AG04449 (cell line): ENCODE data around the gene C8A.

Experiments used
- CTCF ChIA-PET: fragments of 350-600 bp; formaldehyde crosslinking; extraction: SDS; loops from one replicate; lab custom pipeline; 2021; ENCODE audit warnings: antibody characterized with exemption; lab: Yijun Ruan, JAX
- POLR2A ChIA-PET: fragments of 400-600, 350-600 bp; formaldehyde crosslinking; extraction: SDS; loops from one replicate; lab custom pipeline; 2020; ENCODE audit warnings: antibody characterized with exemption, inconsistent platforms; lab: Yijun Ruan, JAX
- DNase-seq: peaks from one replicate; pipeline ENCODE4 v3.0.0-alpha.2; 2010; ENCODE audit warnings: low read depth, low spot score
- H3K4me3 ChIP-seq: 2 replicates; pipeline ENCODE4 v1.5.1; 2011; ENCODE audit warnings: low read depth, mild to moderate bottlenecking, control low read depth, low read length
- CTCF ChIP-seq: IDR thresholded peaks from one replicate; pipeline ENCODE4 v1.5.1; 2011; ENCODE audit warnings: mild to moderate bottlenecking, moderate library complexity, low read length, control low read depth, inconsistent platforms; ENCODE audit not compliant: insufficient read depth; ENCODE audit errors: missing control alignments

C8A gene

DNA sequence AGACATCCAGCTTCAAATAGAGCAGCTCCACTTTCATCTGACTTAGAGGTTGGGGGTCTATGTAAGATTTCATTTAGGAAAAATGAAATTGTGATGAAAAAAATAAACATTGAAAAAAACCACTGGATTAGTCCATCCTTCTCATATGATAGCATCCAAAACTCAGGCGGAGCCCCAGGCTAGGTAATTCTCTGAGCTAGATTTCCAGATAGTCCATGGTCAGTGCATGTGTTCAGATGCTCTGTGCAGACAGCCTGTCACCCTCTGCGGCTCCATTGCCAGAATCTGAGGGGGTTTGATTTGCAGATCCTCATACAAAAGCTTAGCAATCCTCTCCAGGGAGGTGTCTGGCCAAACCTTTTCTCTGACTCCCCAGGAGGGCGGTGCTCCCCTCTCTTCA is 62.0 kb downstream of the C8A start:
- no peak for TF ChIP-seq CTCF
- DNase-seq: no peak
- ChIA-PET POLR2A (no interaction called here), CTCF (interaction anchor here (2.0 kb wide), 1 partner anchor 8 kb away, joined by 5 read pairs; no protein-coding TSS in a partner anchor)
- H3K4me3 ChIP-seq: no peak overlapping the region

DNA sequence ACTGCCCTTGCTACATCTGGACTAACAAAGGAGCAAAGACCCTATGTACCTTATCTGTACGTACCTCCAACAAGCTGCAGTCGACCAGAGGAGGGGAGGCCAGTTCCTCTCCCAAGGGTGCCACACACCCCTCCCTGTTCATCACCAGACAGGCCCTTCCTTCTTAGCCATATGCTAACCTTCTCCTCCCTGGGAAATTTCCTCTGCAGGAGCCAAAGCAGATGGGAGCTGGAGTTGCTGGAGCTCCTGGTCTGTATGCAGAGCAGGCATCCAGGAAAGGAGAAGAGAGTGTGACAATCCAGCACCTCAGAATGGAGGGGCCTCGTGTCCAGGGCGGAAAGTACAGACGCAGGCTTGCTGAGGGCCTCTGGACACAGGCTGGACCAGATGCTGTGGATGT is 62.8 kb downstream of the C8A start:
- ChIA-PET POLR2A (no interaction called here), CTCF (interaction anchor here (2.0 kb wide), 1 partner anchor 9 kb away, joined by 5 read pairs; no protein-coding TSS in a partner anchor)
- no peak for TF ChIP-seq CTCF
- no peak overlapping the region for H3K4me3 ChIP-seq
- DNase-seq: no peak

DNA sequence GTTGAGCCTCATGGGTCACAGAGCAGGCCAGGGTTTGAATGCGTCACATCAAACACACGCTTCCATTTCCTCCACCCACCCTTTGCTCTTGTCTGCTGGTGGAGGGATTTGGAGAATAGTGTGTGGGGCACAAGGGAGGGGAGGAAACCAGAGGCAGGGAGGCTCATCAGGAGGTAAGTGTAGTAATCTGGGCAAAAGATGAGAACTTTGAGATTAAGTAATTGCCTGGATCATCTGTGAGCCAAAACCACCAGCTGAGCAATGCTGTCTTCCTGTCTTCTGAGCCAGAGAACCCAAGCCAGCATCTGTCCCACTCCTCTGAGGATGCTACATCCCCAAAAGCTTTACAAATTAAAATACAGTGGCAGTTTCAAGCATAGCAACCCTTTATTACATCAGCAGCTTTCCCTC is 66.0 kb downstream of the C8A start:
- no peak for TF ChIP-seq CTCF
- H3K4me3 ChIP-seq: no peak overlapping the region
- ChIA-PET CTCF (no interaction called here), POLR2A (no interaction called here)
- no peak for DNase-seq

DNA sequence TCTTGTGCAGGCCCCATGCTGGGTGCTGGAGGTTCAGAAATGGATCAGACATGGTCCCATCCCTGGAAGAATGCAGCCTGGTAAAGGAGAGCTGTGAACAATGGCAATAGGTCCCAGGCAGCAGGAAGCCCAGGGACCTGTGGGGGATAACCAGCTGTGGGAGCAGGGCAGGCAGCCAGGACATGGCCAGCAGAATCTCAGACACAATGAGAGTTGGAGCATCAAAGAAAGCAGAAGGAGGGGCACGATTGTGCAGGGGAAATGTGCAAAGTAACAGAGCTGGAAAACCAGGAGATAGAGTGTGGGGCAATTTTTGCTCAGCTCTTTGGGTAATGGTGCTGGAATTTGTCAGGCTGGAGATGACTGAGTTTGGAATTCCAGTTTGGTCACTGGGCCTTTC is 66.9 kb downstream of the C8A start:
- TF ChIP-seq CTCF: no peak
- POLR2A ChIA-PET: no interaction called here
- DNase-seq: no peak
- CTCF ChIA-PET: no interaction called here
- H3K4me3 ChIP-seq: no peak overlapping the region

DNA sequence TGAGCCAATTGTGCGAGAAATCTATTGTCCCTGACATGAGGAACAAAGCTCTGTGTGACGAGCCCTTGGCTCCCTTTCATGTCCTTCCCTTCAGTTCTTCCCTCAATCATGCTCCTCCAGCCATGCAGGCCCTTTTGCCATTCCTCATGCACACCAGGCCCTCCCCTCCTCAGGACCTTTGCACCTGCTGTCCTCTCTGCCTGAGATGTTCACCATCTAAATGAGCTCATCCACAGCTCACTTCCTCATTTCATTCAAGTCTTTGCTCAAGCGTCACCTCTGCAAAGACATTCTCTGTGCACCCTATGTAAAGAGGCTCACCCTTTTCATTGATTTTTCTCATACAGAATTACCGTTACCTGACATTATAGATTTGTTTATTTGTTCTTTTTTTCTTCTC is 67.5 kb downstream of the C8A start:
- CTCF ChIA-PET: no interaction called here
- TF ChIP-seq CTCF: no peak
- no peak overlapping the region for H3K4me3 ChIP-seq
- no peak for DNase-seq
- POLR2A ChIA-PET: no interaction called here

GRCh38 chr1:56922507-56922906 is 67.9 kb downstream of the C8A start:
- ChIA-PET CTCF (no interaction called here), POLR2A (no interaction called here)
- no peak for DNase-seq
- H3K4me3 ChIP-seq: no peak overlapping the region
- TF ChIP-seq CTCF: no peak
